HG02852 (cell line): ENCODE data around the gene CSNK2A1.
"Not testable (repeated sequence)": the region's sequence is repeated elsewhere in the genome, so short reads cannot be mapped to it uniquely, and the experiment has no call there.

ENCODE experiments used
- ATAC-seq: cut with Tn5 transposase; IDR thresholded peaks from one replicate; pipeline ENCODE4 v1.9.1; 2021; ENCODE audit warnings: mild to moderate bottlenecking, moderate library complexity; ENCODE audit not compliant: unreplicated experiment

CSNK2A1 gene

DNA sequence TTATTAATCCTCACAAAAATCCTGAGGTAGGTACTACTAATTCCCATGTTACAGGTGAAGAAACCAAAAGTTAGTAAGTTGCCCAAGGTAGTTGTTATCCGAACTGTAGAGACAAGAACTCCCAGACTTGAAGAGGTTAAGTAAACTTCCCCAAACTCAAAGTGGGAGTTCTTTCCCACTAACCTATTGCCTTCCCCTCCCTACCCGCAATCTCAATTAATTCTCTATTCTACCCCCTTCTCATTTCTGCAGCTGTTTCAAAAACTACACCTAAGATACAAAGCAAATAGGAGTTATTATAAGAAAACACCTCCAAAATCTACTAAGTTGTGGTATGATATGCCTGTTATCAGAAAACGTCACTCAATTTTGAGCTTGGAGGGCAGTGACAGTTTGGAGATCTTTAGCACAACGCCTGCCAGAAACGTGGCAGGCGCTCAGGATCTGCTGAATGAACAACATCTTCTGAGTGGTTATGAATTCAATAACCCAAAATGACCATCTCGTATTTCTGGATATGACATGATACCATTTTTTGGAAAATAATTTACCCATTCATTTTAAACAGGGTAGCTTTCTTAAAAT, 7.1 kb downstream of the CSNK2A1 start:
- no peak for ATAC-seq

DNA sequence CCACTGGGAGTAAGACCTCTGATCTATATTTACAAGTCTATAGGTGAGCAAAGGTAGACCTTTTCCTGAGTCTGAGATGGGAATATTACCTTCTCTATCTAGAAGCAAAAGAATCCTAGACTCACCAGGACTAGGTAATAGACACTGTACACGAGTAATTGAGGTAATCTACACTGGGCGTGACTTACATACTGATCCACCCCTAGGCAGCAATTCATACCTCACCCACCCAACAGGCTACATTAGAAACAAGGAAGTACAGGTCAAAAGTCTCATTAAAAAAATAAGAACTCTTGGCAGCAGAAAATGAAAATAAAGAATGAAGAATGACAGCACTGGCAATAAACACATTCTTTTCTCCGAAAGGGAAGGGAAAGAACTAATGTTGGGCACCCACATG, 7.6 kb downstream of the CSNK2A1 start:
- ATAC-seq, result no peak

- ATAC-seq, result no peak
These were observed 10.1 kb downstream of the CSNK2A1 start for GRCh38 chr20:533526-533925.

- ATAC-seq, result no peak
These were observed 11.1 kb downstream of the CSNK2A1 start for GRCh38 chr20:532530-532929.

- ATAC-seq, result no peak
These were observed 12.0 kb downstream of the CSNK2A1 start for GRCh38 chr20:531608-532007.

DNA sequence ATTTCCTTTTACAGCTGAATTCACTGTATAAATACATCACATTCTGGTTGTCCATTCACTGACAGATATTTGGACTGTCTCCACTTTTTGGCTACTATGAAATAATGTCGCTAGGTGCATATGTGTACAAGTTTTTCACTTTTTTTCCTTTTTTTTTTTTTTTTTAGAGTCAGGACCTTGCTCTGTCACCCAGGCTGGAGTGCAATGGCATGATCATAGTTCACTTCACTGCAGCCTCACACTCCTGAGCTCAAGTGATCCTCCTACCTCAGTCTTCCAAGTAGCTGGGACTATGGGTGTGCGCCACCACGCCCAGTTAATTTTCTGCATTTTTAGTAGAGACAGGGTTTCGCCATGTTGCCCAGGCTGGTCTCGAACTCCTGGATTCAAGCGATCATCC, 13.3 kb downstream of the CSNK2A1 start:
- ATAC-seq, result no peak

- no peak for ATAC-seq
These were observed 14.5 kb downstream of the CSNK2A1 start for GRCh38 chr20:528923-529604.

DNA sequence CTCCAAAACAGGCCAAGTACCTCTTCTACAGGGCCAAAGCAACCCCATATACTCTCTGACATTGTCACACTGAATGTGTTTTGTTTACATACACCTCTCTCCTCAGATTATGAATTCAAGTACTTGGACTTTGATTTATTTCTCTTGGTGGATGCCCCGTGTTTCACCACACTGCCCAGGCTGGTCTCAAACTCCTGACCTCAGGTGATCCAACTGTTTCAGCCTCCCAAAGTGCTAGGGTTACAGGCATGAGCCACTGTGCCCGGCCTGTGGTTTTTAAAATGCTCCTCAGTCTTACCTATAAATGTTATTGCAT, 16.1 kb downstream of the CSNK2A1 start:
- ATAC-seq, result no peak

- no peak for ATAC-seq
These were observed 21.7 kb downstream of the CSNK2A1 start for GRCh38 chr20:521860-522259.

GRCh38 chr20:519999-520398, 23.6 kb downstream of the CSNK2A1 start:
- no peak for ATAC-seq

DNA sequence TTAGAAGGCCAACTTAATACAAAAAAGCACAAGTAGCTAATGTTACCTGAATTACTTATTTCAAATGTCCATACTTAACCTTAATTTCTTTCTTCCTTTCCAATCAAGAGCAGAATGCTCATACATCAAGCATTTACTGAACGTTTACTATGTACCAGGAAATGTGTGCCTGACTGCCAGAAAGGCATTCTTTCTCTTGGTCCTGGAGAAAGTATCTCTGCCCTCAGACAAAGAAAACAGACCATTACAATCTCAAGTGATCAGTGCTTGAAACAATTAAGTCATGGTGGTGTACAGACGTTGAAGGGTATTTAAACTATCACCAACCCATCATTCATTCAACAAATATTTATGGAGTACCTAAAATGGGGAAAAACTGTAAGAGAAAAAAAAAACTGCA, 26.4 kb downstream of the CSNK2A1 start:
- no peak for ATAC-seq

DNA sequence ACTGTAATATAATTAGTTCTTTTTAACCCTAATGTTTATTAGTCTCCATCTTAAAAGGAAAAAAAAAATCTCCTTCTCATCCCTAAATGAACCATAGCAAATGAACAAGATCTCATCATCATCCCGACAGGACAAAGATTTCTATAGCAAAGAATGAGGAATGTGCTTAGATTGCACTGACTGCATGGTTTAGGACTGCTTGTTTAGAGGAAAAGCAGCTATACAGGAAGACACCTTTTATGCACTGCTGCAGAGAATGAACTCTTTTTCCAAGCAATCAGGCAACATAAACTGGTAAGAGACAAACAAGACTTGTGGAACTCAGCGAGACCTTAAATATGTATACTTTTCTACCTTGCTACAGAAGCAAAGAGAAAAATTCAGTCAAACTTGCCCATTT, 26.8 kb downstream of the CSNK2A1 start:
- no peak for ATAC-seq

DNA sequence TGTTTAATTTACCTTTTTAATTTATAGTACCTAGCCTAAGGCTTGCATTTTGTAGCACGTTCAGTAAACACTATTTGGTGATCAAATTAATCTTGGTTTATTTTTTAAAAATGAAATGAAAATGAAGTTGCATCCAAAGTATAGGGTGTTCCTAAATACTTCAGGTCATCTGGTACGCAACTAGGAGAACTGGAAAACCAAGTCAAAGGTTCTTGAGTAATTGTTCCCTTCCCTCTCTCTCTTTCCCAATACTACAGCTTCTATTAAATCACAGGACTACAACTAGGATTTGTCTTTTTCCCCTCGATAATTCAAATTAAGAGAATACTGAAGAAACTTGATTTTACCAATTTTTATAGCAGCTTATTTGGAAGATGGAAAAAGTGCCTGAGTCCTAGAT, 27.9 kb downstream of the CSNK2A1 start:
- no peak for ATAC-seq

DNA sequence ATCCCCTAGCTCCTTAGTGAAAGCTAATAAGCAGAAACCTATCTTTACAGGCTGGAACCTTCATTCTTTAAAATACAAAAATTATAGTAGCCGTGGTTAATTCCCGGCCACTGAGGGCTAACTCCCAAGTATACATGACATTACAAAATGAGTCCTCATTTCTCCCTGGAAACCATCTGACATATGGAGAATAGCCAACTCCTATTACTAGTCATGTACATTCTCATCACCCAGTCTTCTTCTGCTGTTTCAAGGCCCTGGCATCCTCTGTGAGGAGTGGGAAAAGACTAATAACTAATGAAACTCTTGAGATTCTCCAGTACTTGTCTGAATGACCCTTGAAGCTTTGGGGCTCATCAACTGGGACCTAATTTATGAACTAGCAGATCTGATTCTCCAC, 30.2 kb downstream of the CSNK2A1 start:
- no peak for ATAC-seq

GRCh38 chr20:510328-511057, 33.1 kb downstream of the CSNK2A1 start:
- ATAC-seq, result not testable (repeated sequence)

GRCh38 chr20:508364-508787, 35.2 kb downstream of the CSNK2A1 start:
- ATAC-seq, result not testable (repeated sequence)

DNA sequence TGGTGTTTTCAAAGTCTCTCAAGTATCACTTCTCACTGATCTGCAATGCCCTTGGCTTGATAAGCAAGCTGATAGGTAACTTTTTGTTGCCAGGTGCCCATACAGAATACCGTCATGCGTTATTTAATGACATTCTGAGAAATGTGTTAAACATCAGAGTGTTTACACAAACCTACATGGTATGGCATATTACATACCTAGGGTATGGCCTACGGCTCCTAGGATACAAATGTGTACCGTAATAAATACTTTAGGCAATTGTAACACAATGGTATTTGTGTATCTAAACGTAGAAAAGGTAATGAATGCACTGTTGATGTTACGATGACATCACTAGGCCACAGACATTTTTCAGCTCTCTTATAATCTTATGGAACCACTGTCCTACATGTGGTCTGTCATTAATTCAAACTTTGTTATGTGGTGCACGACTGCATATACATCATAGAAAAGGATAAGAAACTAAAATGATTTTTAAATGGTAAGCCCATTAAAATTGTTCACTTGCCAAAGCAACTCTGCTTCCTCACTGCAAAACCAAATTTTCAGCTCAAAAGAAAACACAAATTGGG, 35.7 kb downstream of the CSNK2A1 start:
- no peak for ATAC-seq

GRCh38 chr20:507006-507758, 36.4 kb downstream of the CSNK2A1 start:
- ATAC-seq, result no peak

GRCh38 chr20:504632-505075, 38.9 kb downstream of the CSNK2A1 start:
- ATAC-seq, result no peak

DNA sequence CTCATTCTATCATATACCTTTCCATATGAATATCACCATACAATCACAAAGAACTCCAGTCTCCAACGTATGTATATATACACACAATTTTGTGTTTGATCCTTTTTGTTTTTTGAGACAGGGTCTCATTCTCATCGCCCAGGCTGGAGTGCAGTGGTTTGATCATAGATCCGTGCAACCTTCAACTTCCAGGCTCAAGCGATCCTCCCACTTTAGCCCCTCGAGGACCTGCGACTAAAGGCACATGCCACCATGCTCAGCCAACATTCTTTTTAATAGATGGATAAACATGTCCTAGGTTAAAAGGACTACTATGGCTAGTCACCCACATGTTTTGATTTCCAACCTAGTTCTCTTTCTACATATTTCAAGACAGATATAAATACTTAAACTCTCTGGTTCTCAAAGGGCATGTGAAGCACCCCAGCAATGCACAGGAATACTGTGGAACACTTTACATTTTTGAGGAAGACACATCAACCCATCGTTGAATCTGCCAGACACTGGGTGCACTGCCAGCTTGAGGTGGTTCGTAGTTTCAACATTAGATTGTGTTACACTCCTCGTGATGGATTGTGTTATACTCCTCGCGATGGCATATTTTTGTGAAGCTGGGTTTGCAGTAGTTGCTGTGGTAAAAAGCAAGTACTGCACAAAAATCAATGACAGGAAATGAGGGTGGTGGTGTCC, 40.4 kb downstream of the CSNK2A1 start:
- no peak for ATAC-seq

DNA sequence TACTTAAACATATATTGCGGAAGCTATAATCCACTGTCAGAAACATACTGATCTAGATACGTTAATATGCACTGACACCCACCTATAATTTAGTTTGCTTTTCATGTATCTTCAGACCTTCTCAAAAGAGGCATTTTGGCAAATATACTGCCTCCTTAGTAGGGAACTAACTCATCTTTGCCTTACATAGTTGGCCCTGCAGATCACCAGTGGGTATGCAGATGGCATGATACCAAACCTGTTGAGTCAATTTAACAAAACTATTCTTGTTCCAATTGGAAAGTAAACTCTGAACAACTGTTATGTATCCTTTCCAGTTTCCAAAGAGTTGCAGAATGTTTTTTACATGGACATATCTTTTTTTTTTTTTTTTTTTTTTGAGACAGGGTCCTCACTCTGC, 45.6 kb downstream of the CSNK2A1 start:
- no peak for ATAC-seq
